B cell (primary cell): ENCODE data around the gene LCN10. TPM values are rescaled to one million over a fixed set of nuclear protein-coding genes. Genes with fewer than 3 reads are reported as not detected.

Experiments
- ATAC-seq: fragments of 200-7000 bp; cut with Tn5 transposase; one replicate; pipeline ENCODE4 v1.10.0; 2021; ENCODE audit warnings: low read depth, mild to moderate bottlenecking, moderate number of reproducible peaks, moderate library complexity
- CTCF ChIA-PET: fragments of 350-600 bp; sonication (Branson Sonifier 250); formaldehyde crosslinking; loops from one replicate; lab custom pipeline; 2021; ENCODE audit warnings: antibody characterized with exemption, inconsistent platforms; lab: Charles Lee
- POLR2A ChIA-PET: fragments of 350-600 bp; sonication (Branson Sonifier 250); formaldehyde crosslinking; loops from one replicate; lab custom pipeline; 2021; ENCODE audit warnings: antibody characterized with exemption; lab: Charles Lee
- DNase-seq: peaks from one replicate; pipeline ENCODE4 v3.0.0; 2013
- H2AFZ ChIP-seq: 2 replicates; pipeline ENCODE4 v1.6.1; 2012; ENCODE audit warnings: mild to moderate bottlenecking, low read depth, low read length; ENCODE audit not compliant: insufficient read depth, poor library complexity, severe bottlenecking
- H3K27ac ChIP-seq, 2 donors: 1 replicate in 1 of 2; 2 replicates in 1 of 2; pipeline ENCODE4 v1.5.1; 2012 to 2013; ENCODE audit warnings: low read length in 2 of 2, mild to moderate bottlenecking in 2 of 2, moderate library complexity in 1 of 2
- H3K27me3 ChIP-seq, 4 experiments: fragments of 200-600 bp in 1 of 4; sonication (generic) in 1 of 4; replicated peaks in 1 of 4; 1 replicate in 2 of 4; 2 replicates in 2 of 4; pipeline versions ENCODE4 v1.6.1 to v1.7.0; 2013 to 2016; ENCODE audit warnings: low read length in 3 of 4, mild to moderate bottlenecking in 2 of 4, mixed read lengths in 1 of 4, moderate library complexity in 1 of 4; ENCODE audit not compliant: insufficient read depth in 4 of 4, control insufficient read depth in 3 of 4; ENCODE audit errors: control extremely low read depth in 1 of 4
- H3K36me3 ChIP-seq, 2 experiments: replicated peaks in 1 of 2; 1 replicate in 1 of 2; 2 replicates in 1 of 2; pipeline versions ENCODE4 v1.6.1 to v1.7.1; 2013; ENCODE audit warnings: low read length in 1 of 2; ENCODE audit not compliant: insufficient read depth in 2 of 2, control insufficient read depth in 1 of 2; ENCODE audit errors: control extremely low read depth in 1 of 2, extremely low read depth in 1 of 2
- H3K4me1 ChIP-seq, 2 donors: fragments of 200-600 bp in 1 of 2; sonication (generic) in 1 of 2; 1 replicate in 1 of 2; 2 replicates in 1 of 2; pipeline versions ENCODE4 v1.5.1 to v1.6.1; 2013 to 2017; ENCODE audit warnings: low read length in 2 of 2; ENCODE audit not compliant: control insufficient read depth in 2 of 2, insufficient read depth in 2 of 2
- H3K4me2 ChIP-seq: replicated peaks from 2 replicates; pipeline ENCODE3; 2012; ENCODE audit warnings: mild to moderate bottlenecking, low read depth, low read length; ENCODE audit not compliant: poor library complexity, severe bottlenecking
- H3K4me3 ChIP-seq, 5 experiments: fragments of 200-600 bp in 1 of 5; sonication (generic) in 1 of 5; 1 replicate in 3 of 5; 2 replicates in 2 of 5; pipeline versions ENCODE4 v1.5.1 to v1.7.0; 2011 to 2016; ENCODE audit warnings: low read length in 4 of 5, mild to moderate bottlenecking in 4 of 5, low read depth in 2 of 5, control low read depth in 1 of 5, moderate library complexity in 1 of 5; ENCODE audit not compliant: insufficient read depth in 1 of 5; ENCODE audit errors: control extremely low read depth in 1 of 5, extremely low read depth in 1 of 5
- H3K79me2 ChIP-seq: fragments of 200-600 bp; sonication (generic); one replicate; pipeline ENCODE4 v1.6.0; 2016; ENCODE audit warnings: low read length; ENCODE audit not compliant: control insufficient read depth, insufficient read depth
- H3K9ac ChIP-seq: fragments of 200-600 bp; sonication (generic); 2 replicates; pipeline ENCODE4 v1.6.1; 2017; ENCODE audit warnings: mild to moderate bottlenecking, low read length, moderate library complexity
- H3K9me3 ChIP-seq, 3 donors: one replicate each; pipeline versions ENCODE4 v1.6.1 to v1.7.1; 2013; ENCODE audit warnings: low read length in 2 of 3; ENCODE audit not compliant: control insufficient read depth in 2 of 3, insufficient read depth in 1 of 3; ENCODE audit errors: control extremely low read depth in 1 of 3
- H4K20me1 ChIP-seq: 2 replicates; pipeline ENCODE4 v1.6.0; 2012; ENCODE audit warnings: mild to moderate bottlenecking, low read length; ENCODE audit not compliant: insufficient read depth, control insufficient read depth, poor library complexity, severe bottlenecking
- H3K27ac Mint-ChIP-seq: one replicate; pipeline ENCODE4 v1.8.0; 2021; ENCODE audit warnings: mixed read lengths
- H3K27me3 Mint-ChIP-seq: one replicate; pipeline ENCODE4 v1.8.0; 2021; ENCODE audit warnings: mixed read lengths
- H3K4me1 Mint-ChIP-seq: one replicate; pipeline ENCODE4 v1.8.0; 2021; ENCODE audit warnings: mixed read lengths
- H3K4me3 Mint-ChIP-seq: one replicate; pipeline ENCODE4 v1.8.0; 2021; ENCODE audit warnings: mixed read lengths
- H3K9me3 Mint-ChIP-seq: one replicate; pipeline ENCODE4 v1.8.0; 2022; ENCODE audit warnings: mixed read lengths; ENCODE audit not compliant: insufficient read depth
- EZH2 ChIP-seq: IDR thresholded peaks from 2 replicates; pipeline ENCODE4 v1.6.1; 2012; ENCODE audit warnings: borderline replicate concordance, low read depth, mild to moderate bottlenecking, moderate library complexity, low read length; ENCODE audit not compliant: insufficient read depth, poor library complexity, severe bottlenecking
- WGBS: methylation state at CpG from one replicate; pipeline ENCODE4 v1.1.5; 2013; ENCODE audit warnings: missing lambda C conversion rate; ENCODE audit not compliant: insufficient coverage; 5-methylcytosine and 5-hydroxymethylcytosine counted together
- intact Hi-C: fragments of 100-400 bp; cut with micrococcal nuclease; formaldehyde crosslinking; loops from one replicate; pipeline ENCODE4 v1.10.0; 2022
- polyA plus RNA-seq: library from polyadenylated mRNA; depleted of rRNA; stranded (reverse); fragments of >200 nt; gene quantifications from 2 replicates; pipeline ENCODE4 v1.2.3, GENCODE V29; 2012
- total RNA-seq, 2 donors: library from RNA; stranded (reverse); fragments of 120-200 nt in 1 of 2; gene quantifications; 1 replicate in 1 of 2; 2 replicates in 1 of 2; pipeline versions ENCODE4 v1.2.3 to v1.2.4, GENCODE V29; 2013 to 2022
- TF ChIP-seq, protein P1 (sequence below): fragments of 200-600 bp; IDR thresholded peaks from one replicate; pipeline ENCODE4 v1.8.0; 2022; ENCODE audit warnings: antibody characterized with exemption, mild to moderate bottlenecking

LCN10 gene
- total and polyA plus RNA-seq, 2 donors (not counting 1 experiment from before 2014, with no cell fraction given) = 76.3 to 93.0 TPM

DNA sequence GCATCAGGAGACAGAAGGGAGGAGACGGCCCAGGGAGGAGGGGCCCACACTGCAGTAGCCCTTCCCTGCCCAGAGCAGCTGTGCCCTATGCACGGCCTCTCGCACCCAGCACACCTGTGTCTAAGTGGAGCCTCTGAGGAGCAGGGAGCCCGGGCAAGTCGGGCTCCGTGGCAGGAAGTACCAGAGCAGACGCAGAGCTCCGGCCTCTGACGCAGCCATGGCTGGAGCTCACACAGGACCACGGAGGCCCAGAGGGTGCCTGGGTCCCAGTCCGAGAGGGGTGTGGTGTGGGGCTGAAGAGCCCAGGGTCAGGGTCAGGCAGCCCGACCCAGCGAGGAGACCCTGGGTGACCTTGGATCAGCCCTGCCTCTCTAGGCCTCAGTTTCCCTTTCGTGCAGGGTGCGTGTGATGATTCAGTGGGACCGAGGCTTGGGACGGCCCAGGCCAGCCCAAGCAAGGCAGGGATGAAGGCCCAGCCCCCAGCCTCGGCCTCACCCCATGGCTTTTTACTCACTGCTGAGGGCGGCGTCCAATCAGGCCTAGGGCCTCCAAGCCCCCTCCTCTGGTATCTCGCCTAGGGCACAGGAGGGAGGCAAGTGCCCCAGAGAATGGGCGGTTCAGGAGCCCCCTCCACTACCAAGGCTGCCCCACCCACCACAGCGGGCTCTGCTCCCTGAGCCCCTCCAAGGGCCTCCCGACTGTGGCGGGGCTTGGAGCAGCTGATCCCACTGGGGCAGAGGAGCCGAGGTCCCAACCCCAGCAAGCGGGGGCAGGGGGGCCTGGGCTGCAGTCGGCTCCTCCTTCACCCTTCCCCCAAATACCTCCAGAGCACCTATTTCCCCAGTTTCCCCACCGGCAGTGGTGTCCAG is 51.2 kb downstream of the LCN10 start:
- TF ChIP-seq, protein P1, sequence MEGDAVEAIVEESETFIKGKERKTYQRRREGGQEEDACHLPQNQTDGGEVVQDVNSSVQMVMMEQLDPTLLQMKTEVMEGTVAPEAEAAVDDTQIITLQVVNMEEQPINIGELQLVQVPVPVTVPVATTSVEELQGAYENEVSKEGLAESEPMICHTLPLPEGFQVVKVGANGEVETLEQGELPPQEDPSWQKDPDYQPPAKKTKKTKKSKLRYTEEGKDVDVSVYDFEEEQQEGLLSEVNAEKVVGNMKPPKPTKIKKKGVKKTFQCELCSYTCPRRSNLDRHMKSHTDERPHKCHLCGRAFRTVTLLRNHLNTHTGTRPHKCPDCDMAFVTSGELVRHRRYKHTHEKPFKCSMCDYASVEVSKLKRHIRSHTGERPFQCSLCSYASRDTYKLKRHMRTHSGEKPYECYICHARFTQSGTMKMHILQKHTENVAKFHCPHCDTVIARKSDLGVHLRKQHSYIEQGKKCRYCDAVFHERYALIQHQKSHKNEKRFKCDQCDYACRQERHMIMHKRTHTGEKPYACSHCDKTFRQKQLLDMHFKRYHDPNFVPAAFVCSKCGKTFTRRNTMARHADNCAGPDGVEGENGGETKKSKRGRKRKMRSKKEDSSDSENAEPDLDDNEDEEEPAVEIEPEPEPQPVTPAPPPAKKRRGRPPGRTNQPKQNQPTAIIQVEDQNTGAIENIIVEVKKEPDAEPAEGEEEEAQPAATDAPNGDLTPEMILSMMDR = no peak

DNA sequence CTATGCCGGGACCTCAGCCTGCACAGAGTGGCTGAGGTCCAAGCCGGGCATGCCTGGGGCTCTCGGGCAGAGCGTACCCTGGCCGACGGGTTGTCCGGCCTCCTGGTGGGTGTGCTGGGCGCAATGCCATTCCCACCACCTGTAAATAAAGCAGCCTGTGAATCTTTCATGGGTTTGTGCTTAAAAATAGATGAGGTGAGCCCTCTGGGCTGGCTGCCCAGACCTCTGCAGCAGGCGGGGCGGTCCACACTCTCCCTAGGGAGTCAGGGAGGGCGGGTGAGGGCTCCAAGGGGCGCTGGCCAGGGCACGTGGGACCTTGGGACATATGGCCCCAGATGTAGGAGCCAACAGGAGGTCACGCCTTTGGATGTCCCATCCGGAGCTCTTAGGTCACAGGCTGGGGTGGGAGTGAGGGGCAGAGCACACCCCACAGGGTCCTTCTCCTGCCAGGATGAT is 51.9 kb downstream of the LCN10 start:
- peaks cover 11 to 21% of the 10 kb centered on the region in 2 donors for H3K4me1 ChIP-seq
- Mint-ChIP-seq H3K27me3 (peaks cover 6% of the 10 kb centered on the region), H3K9me3 (no peaks in the 10 kb centered on the region), H3K4me1 (peaks cover 14% of the 10 kb centered on the region), H3K4me3 (no peak overlapping the region), H3K27ac (no peak overlapping the region)
- no peak for TF ChIP-seq EZH2
- TF ChIP-seq, protein P1 = no peak
- no peak overlapping the region for H3K27ac ChIP-seq
- H3K9ac ChIP-seq = no peak overlapping the region
- peaks cover 0 to 9% (median 0%) of the 10 kb centered on the region in 3 donors for H3K9me3 ChIP-seq
- POLR2A ChIA-PET = no interaction called here
- CTCF ChIA-PET = no interaction called here
- H2AFZ ChIP-seq = no peak overlapping the region
- H3K36me3 ChIP-seq = no peaks in the 10 kb centered on the region
- WGBS = 90% methylated on average over 9 of the region's 15 CpGs
- peaks cover 5% of the 10 kb centered on the region for H3K79me2 ChIP-seq
- peaks cover 0 to 10% (median 3%) of the 10 kb centered on the region in 4 experiments for H3K27me3 ChIP-seq
- intact Hi-C loops = no loop called here
- H3K4me3 ChIP-seq = no peak overlapping the region
- no peak for DNase-seq
- no peak for ATAC-seq
- no peak overlapping the region for H3K4me2 ChIP-seq
- peaks cover 8% of the 10 kb centered on the region for H4K20me1 ChIP-seq

More for the DNA sequence above, 51.2 kb downstream of the LCN10 start:
- no peaks in the 10 kb centered on the region for H3K79me2 ChIP-seq
- H3K27me3 ChIP-seq = peaks cover 0 to 17% (median 5%) of the 10 kb centered on the region in 4 experiments
- H3K9ac ChIP-seq = no peak overlapping the region
- H3K9me3 Mint-ChIP-seq = no peaks in the 10 kb centered on the region
- no peaks in the 10 kb centered on the region for H3K36me3 ChIP-seq
- H3K4me2 ChIP-seq = no peak overlapping the region
- peaks cover 5 to 21% of the 10 kb centered on the region in 2 donors for H3K4me1 ChIP-seq
- no peak overlapping the region for H2AFZ ChIP-seq
- peaks cover under 1% of the 10 kb centered on the region for H4K20me1 ChIP-seq
- intact Hi-C loops = no loop called here
- 93% methylated on average over 28 of the region's 29 CpGs for WGBS
- H3K27me3 Mint-ChIP-seq = peaks cover 6% of the 10 kb centered on the region
- peaks cover 11% of the 10 kb centered on the region for H3K4me1 Mint-ChIP-seq
- DNase-seq (no peak), ATAC-seq (no peak)
- H3K4me3 Mint-ChIP-seq = no peak overlapping the region
- H3K9me3 ChIP-seq = peaks cover 0 to 9% (median 0%) of the 10 kb centered on the region in 3 donors
- H3K27ac Mint-ChIP-seq = no peak overlapping the region
- POLR2A ChIA-PET = no interaction called here
- no peak overlapping the region for H3K27ac ChIP-seq
- H3K4me3 ChIP-seq = no peak overlapping the region
- CTCF ChIA-PET = no interaction called here
